GM18508 (cell line): ENCODE measurements around the gene KLHL3.
"Not testable (repeated sequence)": the region's sequence is repeated elsewhere in the genome, so short reads cannot be mapped to it uniquely, and the experiment has no call there.

ENCODE experiments used
- ATAC-seq: cut with Tn5 transposase; IDR thresholded peaks from one replicate; pipeline ENCODE4 v1.9.1; 2021; ENCODE audit warnings: moderate number of reproducible peaks; ENCODE audit not compliant: insufficient read depth, unreplicated experiment

The KLHL3 gene

GRCh38 chr5:137735555-137736284 lies at the start of gene KLHL3:
Gene KLHL3, minus strand, starts transcription at chr5:137736089. Its CDS starts 443 bp downstream, at chr5:137735646.
- ATAC-seq = no peak

GRCh38 chr5:137782984-137783536 lies 47.2 kb upstream of the KLHL3 start:
- no peak for ATAC-seq

GRCh38 chr5:137782055-137782454 lies 46.2 kb upstream of the KLHL3 start:
- no peak for ATAC-seq

- no peak for ATAC-seq
Observed at GRCh38 chr5:137778772-137779564, 43.1 kb upstream of the KLHL3 start.

GRCh38 chr5:137767937-137768336 lies 32.0 kb upstream of the KLHL3 start:
- not testable (repeated sequence) for ATAC-seq

- no peak for ATAC-seq
Observed at GRCh38 chr5:137761566-137761965, 25.7 kb upstream of the KLHL3 start.

- no peak for ATAC-seq
Observed at GRCh38 chr5:137760719-137761516, 25.0 kb upstream of the KLHL3 start.

GRCh38 chr5:137760294-137760693 lies 24.4 kb upstream of the KLHL3 start:
- ATAC-seq = no peak

- ATAC-seq = no peak
Observed at GRCh38 chr5:137758715-137759306, 22.9 kb upstream of the KLHL3 start.

GRCh38 chr5:137758121-137758520 lies 22.2 kb upstream of the KLHL3 start:
- no peak for ATAC-seq

- no peak for ATAC-seq
Observed at GRCh38 chr5:137757634-137758033, 21.7 kb upstream of the KLHL3 start.

GRCh38 chr5:137754961-137755762 lies 19.3 kb upstream of the KLHL3 start:
- peak; percentile 3 for ATAC-seq

- ATAC-seq = peak; percentile 52
Observed at GRCh38 chr5:137754188-137754960, 18.5 kb upstream of the KLHL3 start, which contains the start of gene HNRNPA0. Gene HNRNPA0, minus strand, starts transcription at chr5:137754363. Its CDS starts 297 bp downstream, at chr5:137754066.

GRCh38 chr5:137753691-137754187 lies 17.9 kb upstream of the KLHL3 start:
- peak; percentile 5 for ATAC-seq

- ATAC-seq = no peak
Observed at GRCh38 chr5:137752905-137753690, 17.2 kb upstream of the KLHL3 start.

- no peak for ATAC-seq
Observed at GRCh38 chr5:137751869-137752491, 16.1 kb upstream of the KLHL3 start.

- no peak for ATAC-seq
Observed at GRCh38 chr5:137750436-137750835, 14.5 kb upstream of the KLHL3 start.
